Ishikawa (cell line): ENCODE data around the gene ZNF57.

Experiments
- CEBPB ChIP-seq: IDR thresholded peaks from 2 replicates; pipeline ENCODE4 v1.6.1; 2012
- CREB1 ChIP-seq: IDR thresholded peaks from 2 replicates; pipeline ENCODE4 v1.6.1; 2012; ENCODE audit warnings: low read depth
- EP300 ChIP-seq: IDR thresholded peaks from 2 replicates; pipeline ENCODE4 v1.6.1; 2012; ENCODE audit warnings: borderline replicate concordance
- FOXM1 ChIP-seq: IDR thresholded peaks from 2 replicates; pipeline ENCODE4 v1.6.1; 2012; ENCODE audit warnings: low read depth, borderline replicate concordance
- MAX ChIP-seq: IDR thresholded peaks from 2 replicates; pipeline ENCODE4 v1.6.1; 2012
- RAD21 ChIP-seq: IDR thresholded peaks from 2 replicates; pipeline ENCODE4 v1.6.1; 2012; ENCODE audit warnings: low read depth
- TAF1 ChIP-seq: IDR thresholded peaks from 2 replicates; pipeline ENCODE4 v1.6.1; 2012; ENCODE audit warnings: low read depth, mild to moderate bottlenecking
- TEAD4 ChIP-seq: IDR thresholded peaks from 2 replicates; pipeline ENCODE4 v1.6.1; 2012
- YY1 ChIP-seq: IDR thresholded peaks from 2 replicates; pipeline ENCODE4 v1.6.1; 2012; ENCODE audit warnings: low read depth
- TF ChIP-seq, protein P1 (sequence below): IDR thresholded peaks from 2 replicates; pipeline ENCODE4 v1.6.1; 2012; ENCODE audit warnings: low read depth, mild to moderate bottlenecking

- TF ChIP-seq MAX (peak; percentile 90), RAD21 (no peak), EP300 (no peak), FOXM1 (no peak), TAF1 (peak; percentile 39; the same call in 1 of the 2 replicates), CEBPB (no peak), CREB1 (0 out of 2 replicates have a peak, but pooled peaks have one; percentile 7), YY1 (no peak), TEAD4 (no peak; the same call in 1 of the 2 replicates)
- TF ChIP-seq, protein P1, sequence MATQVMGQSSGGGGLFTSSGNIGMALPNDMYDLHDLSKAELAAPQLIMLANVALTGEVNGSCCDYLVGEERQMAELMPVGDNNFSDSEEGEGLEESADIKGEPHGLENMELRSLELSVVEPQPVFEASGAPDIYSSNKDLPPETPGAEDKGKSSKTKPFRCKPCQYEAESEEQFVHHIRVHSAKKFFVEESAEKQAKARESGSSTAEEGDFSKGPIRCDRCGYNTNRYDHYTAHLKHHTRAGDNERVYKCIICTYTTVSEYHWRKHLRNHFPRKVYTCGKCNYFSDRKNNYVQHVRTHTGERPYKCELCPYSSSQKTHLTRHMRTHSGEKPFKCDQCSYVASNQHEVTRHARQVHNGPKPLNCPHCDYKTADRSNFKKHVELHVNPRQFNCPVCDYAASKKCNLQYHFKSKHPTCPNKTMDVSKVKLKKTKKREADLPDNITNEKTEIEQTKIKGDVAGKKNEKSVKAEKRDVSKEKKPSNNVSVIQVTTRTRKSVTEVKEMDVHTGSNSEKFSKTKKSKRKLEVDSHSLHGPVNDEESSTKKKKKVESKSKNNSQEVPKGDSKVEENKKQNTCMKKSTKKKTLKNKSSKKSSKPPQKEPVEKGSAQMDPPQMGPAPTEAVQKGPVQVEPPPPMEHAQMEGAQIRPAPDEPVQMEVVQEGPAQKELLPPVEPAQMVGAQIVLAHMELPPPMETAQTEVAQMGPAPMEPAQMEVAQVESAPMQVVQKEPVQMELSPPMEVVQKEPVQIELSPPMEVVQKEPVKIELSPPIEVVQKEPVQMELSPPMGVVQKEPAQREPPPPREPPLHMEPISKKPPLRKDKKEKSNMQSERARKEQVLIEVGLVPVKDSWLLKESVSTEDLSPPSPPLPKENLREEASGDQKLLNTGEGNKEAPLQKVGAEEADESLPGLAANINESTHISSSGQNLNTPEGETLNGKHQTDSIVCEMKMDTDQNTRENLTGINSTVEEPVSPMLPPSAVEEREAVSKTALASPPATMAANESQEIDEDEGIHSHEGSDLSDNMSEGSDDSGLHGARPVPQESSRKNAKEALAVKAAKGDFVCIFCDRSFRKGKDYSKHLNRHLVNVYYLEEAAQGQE, result no peak
Observed at GRCh38 chr19:2900296-2901252, at the start of gene ZNF57.
